GM21723 (cell line): ENCODE data around the gene HOMEZ.

Experiments
- ATAC-seq: cut with Tn5 transposase; IDR thresholded peaks from one replicate; pipeline ENCODE4 v1.9.1; 2021; ENCODE audit warnings: mild to moderate bottlenecking, moderate library complexity; ENCODE audit not compliant: unreplicated experiment

HOMEZ gene

GRCh38 chr14:23308721-23309445 is 23.0 kb upstream of the HOMEZ start:
- ATAC-seq = no peak

DNA sequence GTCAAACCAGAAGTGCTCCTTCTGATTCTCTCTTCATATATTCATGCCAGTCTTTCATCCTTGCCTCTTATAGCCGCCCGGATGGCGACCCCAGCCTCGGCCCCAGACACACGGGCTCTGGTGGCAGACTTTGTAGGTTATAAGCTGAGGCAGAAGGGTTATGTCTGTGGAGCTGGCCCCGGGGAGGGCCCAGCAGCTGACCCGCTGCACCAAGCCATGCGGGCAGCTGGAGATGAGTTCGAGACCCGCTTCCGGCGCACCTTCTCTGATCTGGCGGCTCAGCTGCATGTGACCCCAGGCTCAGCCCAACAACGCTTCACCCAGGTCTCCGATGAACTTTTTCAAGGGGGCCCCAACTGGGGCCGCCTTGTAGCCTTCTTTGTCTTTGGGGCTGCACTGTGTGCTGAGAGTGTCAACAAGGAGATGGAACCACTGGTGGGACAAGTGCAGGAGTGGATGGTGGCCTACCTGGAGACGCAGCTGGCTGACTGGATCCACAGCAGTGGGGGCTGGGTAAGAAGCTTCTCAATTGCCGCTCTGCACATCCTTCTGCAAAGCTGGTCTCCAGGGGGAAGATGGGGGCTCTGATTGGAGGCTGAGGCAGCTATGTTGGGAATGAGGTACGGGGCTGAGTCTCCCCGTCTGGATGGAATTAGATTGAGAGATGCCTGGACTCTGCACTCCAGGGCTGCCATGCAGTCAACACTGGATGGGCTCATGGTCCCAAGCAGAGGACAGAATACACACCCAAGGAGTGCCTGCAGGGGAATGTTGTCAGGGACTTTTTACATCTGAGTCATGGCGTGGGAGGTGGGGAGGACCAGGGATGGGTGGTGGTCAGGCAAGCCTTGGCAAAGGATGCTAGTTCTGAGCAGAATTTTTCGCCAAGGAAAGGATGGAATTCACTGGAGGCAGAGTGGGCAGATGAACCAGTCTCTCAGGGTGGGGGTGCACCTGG is 22.0 kb upstream of the HOMEZ start:
- no peak for ATAC-seq

DNA sequence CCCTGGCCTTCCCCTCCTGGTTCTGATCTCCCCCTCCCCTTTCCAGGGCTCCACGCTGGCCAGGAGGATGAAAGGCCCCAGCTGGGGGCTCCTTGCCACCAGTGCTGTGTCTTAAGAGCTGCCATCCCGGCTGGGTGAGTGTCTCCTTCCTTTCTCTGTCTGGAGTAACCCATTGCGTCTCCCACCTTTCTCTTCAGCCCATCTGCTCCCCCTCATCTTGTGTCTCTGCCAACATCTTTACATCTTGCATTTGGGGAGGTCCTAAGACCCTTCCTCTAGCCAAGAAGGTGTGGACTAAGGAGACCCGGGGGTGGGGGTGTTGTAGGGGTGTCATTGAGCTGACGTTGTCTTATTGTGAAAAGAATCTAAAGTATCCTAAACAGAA is 21.2 kb upstream of the HOMEZ start:
- ATAC-seq = no peak

GRCh38 chr14:23306412-23307145 is 20.6 kb upstream of the HOMEZ start, which contains the start of gene BCL2L2:
BCL2L2 (plus strand) TSS chr14:23306833; CDS start chr14:23307768, 935 bp downstream.
- ATAC-seq = no peak

GRCh38 chr14:23302290-23303225 is 16.6 kb upstream of the HOMEZ start, which contains the start of gene PPP1R3E:
PPP1R3E (minus strand) TSS chr14:23302859; CDS start chr14:23302576, 283 bp downstream.
- peak; percentile 43 for ATAC-seq

DNA sequence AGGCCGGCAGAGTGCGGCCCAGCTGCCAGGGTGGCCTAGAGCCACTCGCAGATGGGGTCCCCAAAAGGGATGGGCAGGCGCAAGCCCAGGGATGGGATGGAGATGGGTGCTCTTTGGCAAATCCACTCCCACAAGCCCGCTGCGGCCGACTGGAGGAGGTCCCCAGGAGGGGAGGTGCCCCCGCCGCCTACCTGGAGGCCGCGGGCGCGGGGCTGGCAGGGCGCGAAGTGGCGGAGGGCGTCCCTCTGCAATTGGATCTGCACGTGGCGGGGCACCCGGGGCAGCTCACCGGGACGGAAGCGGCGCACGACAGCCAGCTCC is 16.0 kb upstream of the HOMEZ start:
- peak; percentile 16 for ATAC-seq

DNA sequence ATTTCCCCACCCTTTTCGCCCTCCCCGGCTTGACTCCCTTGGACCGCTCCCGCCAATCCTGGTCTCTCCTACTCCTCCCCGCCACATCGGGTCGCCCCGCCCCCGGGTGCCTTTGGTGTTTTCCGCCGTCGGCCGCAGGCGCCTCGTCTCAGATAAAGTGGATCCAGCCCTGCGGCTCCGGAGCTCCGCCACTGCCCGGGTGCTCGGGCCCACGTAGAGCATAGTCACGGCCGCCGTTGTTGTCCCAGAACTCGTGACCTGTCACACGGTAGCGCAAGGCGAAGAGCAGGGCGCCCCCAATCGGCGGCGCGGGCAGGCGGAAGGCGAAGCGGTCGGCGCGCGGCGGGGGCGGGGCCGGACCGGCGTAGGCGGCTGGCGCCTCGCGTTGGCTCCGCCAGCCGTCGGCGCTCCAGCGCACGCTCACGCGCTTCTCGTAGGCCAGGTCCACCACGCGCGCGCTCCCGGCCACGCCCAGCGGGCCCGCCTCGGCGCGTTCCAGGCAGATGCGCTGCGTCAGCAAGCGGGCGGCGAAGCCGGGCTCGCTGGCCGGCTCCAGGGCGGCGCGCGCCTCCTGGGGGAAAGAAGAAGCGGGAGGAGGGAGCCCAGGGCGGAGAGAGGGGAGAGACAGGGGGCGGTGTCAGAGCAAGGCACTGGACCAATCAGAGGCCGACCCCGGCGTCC is 15.5 kb upstream of the HOMEZ start:
- ATAC-seq = peak; percentile 77

DNA sequence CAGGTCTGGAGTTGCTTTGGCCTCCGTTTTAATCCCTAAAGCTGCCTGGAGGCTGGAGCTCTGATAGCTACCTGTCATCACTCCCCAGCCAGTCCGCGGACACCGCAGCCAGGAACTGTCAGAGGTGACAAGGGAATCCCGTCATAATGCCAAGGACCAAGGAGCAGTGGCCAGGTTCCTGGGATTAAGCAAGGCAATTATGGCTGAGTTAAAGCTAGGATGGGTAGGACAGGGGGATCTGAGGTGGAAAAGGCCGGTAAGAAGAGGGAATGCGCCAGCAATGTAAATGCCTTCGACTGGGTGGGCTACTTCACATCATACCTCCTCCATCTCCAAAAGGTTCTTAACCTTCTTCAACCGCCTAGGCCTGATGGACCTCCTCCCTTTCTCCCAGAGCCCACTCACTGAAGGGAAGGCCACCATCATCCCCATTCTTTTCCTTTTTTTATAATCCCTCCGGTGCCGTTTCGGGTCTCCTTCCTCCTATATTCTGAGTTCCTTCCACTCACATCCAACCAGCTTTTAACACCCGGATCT is 14.8 kb upstream of the HOMEZ start:
- no peak for ATAC-seq

DNA sequence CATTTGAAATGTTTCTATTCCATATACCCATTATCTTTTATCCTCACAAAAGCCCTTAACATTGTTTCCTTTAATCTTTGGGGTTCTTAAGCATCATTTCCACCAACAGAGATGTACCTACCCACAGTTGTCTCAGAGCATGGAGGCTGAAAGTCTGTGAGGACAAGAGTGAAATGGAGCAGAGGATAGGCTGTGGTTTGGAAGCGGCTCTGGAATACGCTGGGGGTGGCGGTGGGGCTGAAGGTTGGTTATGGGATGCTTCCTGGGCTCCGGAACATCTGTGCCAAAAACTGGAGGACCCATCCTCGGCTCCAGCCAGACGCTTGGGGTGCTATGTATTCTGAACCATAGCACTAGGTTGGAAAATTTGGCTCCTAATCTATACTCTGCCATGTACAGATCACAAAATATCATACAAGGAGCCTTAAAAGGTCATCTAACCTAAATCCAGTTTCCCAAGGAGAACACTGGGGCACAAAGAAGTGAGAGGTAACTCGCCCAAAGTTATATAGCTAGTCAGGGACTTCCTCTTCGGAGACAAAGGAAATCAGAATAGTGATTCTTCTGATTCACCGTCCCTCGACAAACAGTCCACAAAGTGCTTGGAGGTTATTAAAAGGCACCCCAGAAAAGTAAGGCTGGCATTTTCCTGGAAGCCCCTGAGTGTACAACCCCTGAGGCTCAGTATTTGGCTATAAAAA is 14.2 kb upstream of the HOMEZ start:
- ATAC-seq = no peak

GRCh38 chr14:23299211-23299957 is 13.5 kb upstream of the HOMEZ start:
- ATAC-seq = no peak

- no peak for ATAC-seq
Measured at GRCh38 chr14:23297611-23298277, 11.8 kb upstream of the HOMEZ start.

DNA sequence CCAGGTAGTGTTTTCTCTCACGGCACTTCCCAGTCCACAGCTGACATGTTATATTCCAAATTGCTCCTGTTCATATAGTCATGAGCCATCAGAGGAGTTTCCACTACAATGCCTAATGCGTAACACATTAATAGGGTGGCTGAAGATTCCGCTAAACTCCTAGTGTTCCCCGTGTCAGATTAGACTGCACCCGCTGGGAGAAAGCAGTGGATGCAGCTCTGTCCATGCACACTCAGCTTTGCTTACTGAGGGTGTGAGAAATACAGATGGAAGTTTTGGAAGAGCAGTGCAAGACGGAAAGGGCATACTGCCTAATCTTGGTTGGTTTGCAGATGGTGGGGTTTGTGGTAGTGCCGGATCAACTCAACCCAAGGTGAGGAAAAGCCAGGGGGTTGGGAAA is 11.2 kb upstream of the HOMEZ start:
- no peak for ATAC-seq

DNA sequence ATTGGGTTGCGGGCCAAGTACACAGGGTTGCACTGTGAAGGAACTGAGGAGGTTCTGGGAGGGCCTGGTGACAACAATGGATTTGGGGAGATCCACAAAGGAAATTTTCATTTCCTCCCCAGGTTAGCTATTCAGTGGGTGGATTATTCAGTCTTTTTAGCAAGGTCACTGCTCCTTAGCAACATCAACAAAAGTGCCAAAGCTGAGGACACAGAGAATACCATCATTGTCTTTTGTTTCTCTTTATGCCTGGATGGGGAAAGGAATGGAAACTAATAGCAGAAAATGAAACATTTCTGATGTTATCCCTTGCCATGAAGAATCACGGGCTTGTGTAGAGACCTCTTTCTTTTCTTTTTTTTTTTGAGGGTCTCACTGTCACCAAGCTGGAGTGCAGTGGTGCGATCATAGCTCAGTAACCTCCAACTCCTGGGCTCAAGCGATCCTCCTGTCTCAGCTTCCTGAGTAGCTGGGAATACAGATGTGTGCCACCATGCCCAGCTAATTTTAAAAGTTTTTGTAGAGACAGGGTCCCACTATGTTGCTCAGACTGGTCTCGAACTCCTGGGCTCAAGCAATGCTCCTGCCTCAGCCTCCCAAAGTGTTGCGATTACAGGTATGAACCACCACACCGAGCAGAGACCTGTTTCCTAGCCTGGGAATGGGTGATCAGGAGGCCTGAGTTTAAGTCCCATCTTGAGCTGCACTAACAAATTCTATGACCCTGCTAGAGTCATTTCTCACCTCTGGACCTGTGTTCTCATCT is 10.3 kb upstream of the HOMEZ start:
- no peak for ATAC-seq

- peak; percentile 63 for ATAC-seq
Measured at GRCh38 chr14:23294734-23295561, 9.0 kb upstream of the HOMEZ start.

GRCh38 chr14:23286902-23287479 is 1.1 kb upstream of the HOMEZ start:
- no peak for ATAC-seq
